GM23338 (cell line): ENCODE results near the gene ANKRD11. TPM values are rescaled to one million over a fixed set of nuclear protein-coding genes. Genes with fewer than 3 reads are reported as not detected.

ENCODE experiments used
- ATAC-seq: fragments of 200-7000 bp; cut with Tn5 transposase; 3 replicates; pipeline ENCODE4 v1.9.1; 2020
- DNase-seq: peaks from one replicate; pipeline ENCODE4 v3.0.0-alpha.2; 2015; ENCODE audit warnings: low spot score
- H2AFZ ChIP-seq: fragments of 200-600 bp; sonication (generic); 2 replicates; pipeline ENCODE4 v1.8.0; 2016; ENCODE audit warnings: antibody characterized with exemption, mild to moderate bottlenecking, moderate library complexity
- H3F3A ChIP-seq: fragments of 200-600 bp; sonication (generic); replicated peaks from 2 replicates; pipeline ENCODE4 v1.8.0; 2017; ENCODE audit warnings: antibody characterized with exemption, mixed run types, low read depth
- H3K27ac ChIP-seq: fragments of 200-600 bp; sonication (generic); 2 replicates; pipeline ENCODE4 v1.6.1; 2016; ENCODE audit warnings: low read depth
- H3K27me3 ChIP-seq: fragments of 200-600 bp; sonication (generic); 2 replicates; pipeline ENCODE4 v1.8.0; 2016; ENCODE audit warnings: mild to moderate bottlenecking, mixed run types, moderate library complexity; ENCODE audit not compliant: insufficient read depth
- H3K36me3 ChIP-seq: fragments of 200-600 bp; sonication (generic); 2 replicates; pipeline ENCODE4 v1.8.0; 2016; ENCODE audit warnings: mild to moderate bottlenecking; ENCODE audit not compliant: insufficient read depth
- H3K4me1 ChIP-seq: fragments of 200-600 bp; sonication (generic); 2 replicates; pipeline ENCODE4 v1.8.0; 2016; ENCODE audit warnings: mild to moderate bottlenecking, moderate library complexity; ENCODE audit not compliant: insufficient read depth
- H3K4me2 ChIP-seq: fragments of 200-600 bp; sonication (generic); 2 replicates; pipeline ENCODE4 v1.7.1; 2017; ENCODE audit warnings: mixed run types
- H3K4me3 ChIP-seq: fragments of 200-600 bp; sonication (generic); 2 replicates; pipeline ENCODE4 v1.6.1; 2016; ENCODE audit warnings: mixed run types
- H3K79me2 ChIP-seq: fragments of 200-600 bp; sonication (generic); replicated peaks from 2 replicates; pipeline ENCODE4 v1.8.0; 2017; ENCODE audit warnings: mild to moderate bottlenecking; ENCODE audit not compliant: insufficient read depth
- H3K9me2 ChIP-seq: fragments of 200-600 bp; sonication (generic); 2 replicates; pipeline ENCODE4 v1.8.0; 2017; ENCODE audit not compliant: insufficient read depth
- H4K20me1 ChIP-seq: fragments of 200-600 bp; sonication (generic); replicated peaks from 2 replicates; pipeline ENCODE4 v1.8.0; 2017; ENCODE audit warnings: mild to moderate bottlenecking; ENCODE audit not compliant: insufficient read depth
- H3K27ac Mint-ChIP-seq: 2 replicates; pipeline ENCODE4 v1.8.0; 2020; ENCODE audit warnings: inconsistent platforms, mild to moderate bottlenecking, moderate library complexity, mixed read lengths
- H3K27me3 Mint-ChIP-seq: 3 replicates; pipeline ENCODE4 v1.8.0; 2022; ENCODE audit warnings: low read depth, mild to moderate bottlenecking, moderate library complexity, mixed read lengths, inconsistent platforms; ENCODE audit not compliant: insufficient read depth, poor library complexity
- H3K36me3 Mint-ChIP-seq: 3 replicates; pipeline ENCODE4 v1.8.0; 2021; ENCODE audit warnings: low read depth, mild to moderate bottlenecking, inconsistent platforms, moderate library complexity, mixed read lengths
- H3K4me1 Mint-ChIP-seq: 3 replicates; pipeline ENCODE4 v1.8.0; 2020; ENCODE audit warnings: mild to moderate bottlenecking, inconsistent platforms, mixed read lengths
- H3K4me3 Mint-ChIP-seq: 3 replicates; pipeline ENCODE4 v1.8.0; 2021; ENCODE audit warnings: moderate library complexity, mild to moderate bottlenecking, inconsistent platforms, mixed read lengths
- H3K9me3 Mint-ChIP-seq: 3 replicates; pipeline ENCODE4 v1.8.0; 2020; ENCODE audit warnings: moderate library complexity, mild to moderate bottlenecking, inconsistent platforms, mixed read lengths
- CREB1 ChIP-seq: fragments of 250-450 bp; sonication (Bioruptor Pico); IDR thresholded peaks from 2 replicates; pipeline ENCODE4 v1.5.0; 2020; ENCODE audit warnings: low read depth, mild to moderate bottlenecking, moderate library complexity
- EZH2 ChIP-seq: fragments of 200-600 bp; sonication (generic); IDR thresholded peaks from one replicate; pipeline ENCODE4 v1.8.0; 2017; ENCODE audit warnings: antibody characterized with exemption, mild to moderate bottlenecking, low read depth; ENCODE audit not compliant: unreplicated experiment
- EZH2phosphoT487 ChIP-seq: fragments of 200-600 bp; sonication (generic); IDR thresholded peaks from one replicate; pipeline ENCODE4 v1.8.1; 2018; ENCODE audit warnings: antibody characterized with exemption; ENCODE audit not compliant: unreplicated experiment
- JUNB ChIP-seq: IDR thresholded peaks from one replicate; pipeline ENCODE4 v1.6.1; 2016; ENCODE audit warnings: antibody characterized with exemption; ENCODE audit not compliant: unreplicated experiment
- POLR2AphosphoS5 ChIP-seq: IDR thresholded peaks from 2 replicates; pipeline ENCODE4 v1.6.1; 2016; ENCODE audit warnings: antibody characterized with exemption, low read depth
- STAT1 ChIP-seq: IDR thresholded peaks from one replicate; pipeline ENCODE4 v1.6.1; 2016; ENCODE audit warnings: antibody characterized with exemption; ENCODE audit not compliant: unreplicated experiment
- ZNF114 ChIP-seq: fragments of 250-450 bp; sonication (Bioruptor Pico); IDR thresholded peaks from 2 replicates; pipeline ENCODE4 v1.5.0; 2020; ENCODE audit warnings: mild to moderate bottlenecking, moderate library complexity
- polyA plus RNA-seq: library from polyadenylated mRNA; unstranded; fragments of >200 nt; fragmentation: Nextera tagmentation; extraction: Ambion mirVana; gene quantifications from 2 replicates; pipeline ENCODE4 v1.2.1, GENCODE V29; 2016
- total RNA-seq: library from RNA; depleted of rRNA; stranded (reverse); fragments of >200 nt; shearing (Covaris generic); gene quantifications from 2 replicates; pipeline ENCODE4 v1.2.3, GENCODE V29; 2014
- TF ChIP-seq, protein P1 (sequence below): IDR thresholded peaks from one replicate; pipeline ENCODE4 v1.6.1; 2018; ENCODE audit warnings: antibody characterized with exemption; ENCODE audit not compliant: unreplicated experiment
- TF ChIP-seq, protein P2 (sequence below): fragments of 250-450 bp; sonication (Bioruptor Pico); IDR thresholded peaks from 2 replicates; pipeline ENCODE4 v1.5.0; 2020; ENCODE audit warnings: mild to moderate bottlenecking, moderate library complexity
- TF ChIP-seq, protein P3 (sequence below): IDR thresholded peaks from 2 replicates; pipeline ENCODE4 v1.6.1; 2016; ENCODE audit warnings: antibody characterized with exemption

Gene ANKRD11
- total and polyA plus RNA-seq, 2 experiments from 2014 or later = 130 to 159 TPM

DNA sequence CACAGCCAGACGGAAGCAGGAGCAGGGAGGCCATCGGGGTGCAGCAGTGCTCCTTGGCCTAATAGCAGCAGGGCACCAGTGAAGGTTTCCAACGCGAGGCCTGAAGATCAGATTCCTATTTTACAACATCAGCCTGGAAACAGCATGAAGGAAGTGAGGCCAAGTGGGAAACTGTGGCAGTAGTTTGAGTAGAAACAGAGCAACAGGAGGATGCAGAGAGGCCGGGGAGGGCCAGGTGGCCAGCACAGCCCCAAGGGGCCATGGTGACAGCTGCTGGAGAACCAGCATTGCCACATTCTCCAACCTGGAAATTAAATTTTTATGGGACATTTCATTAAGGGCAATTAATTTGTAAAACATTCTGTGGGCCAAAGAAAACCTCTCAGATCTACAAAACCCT, 3.4 kb upstream of the ANKRD11 start:
- H3K27ac ChIP-seq = no peak overlapping the region
- H3F3A ChIP-seq = peaks cover 3% of the 10 kb centered on the region; the same call in 1 of the 2 replicates
- no peaks in the 10 kb centered on the region for H3K27me3 ChIP-seq
- Mint-ChIP-seq H3K27ac (no peak overlapping the region), H3K4me3 (no peak overlapping the region), H3K4me1 (peaks cover 13% of the 10 kb centered on the region; the same call in 2 of the 3 replicates), H3K27me3 (peaks cover 23% of the 10 kb centered on the region), H3K36me3 (peaks cover 6% of the 10 kb centered on the region; the same call in 2 of the 3 replicates), H3K9me3 (no peaks in the 10 kb centered on the region; the same call in 1 of the 3 replicates)
- DNase-seq (no peak), ATAC-seq (no peak)
- H3K4me1 ChIP-seq = peaks cover 14% of the 10 kb centered on the region
- no peak overlapping the region for H2AFZ ChIP-seq
- no peaks in the 10 kb centered on the region for H3K36me3 ChIP-seq
- TF ChIP-seq ZNF114 (CRISPR knock-in tag) (no peak), POLR2AphosphoS5 (no peak), STAT1 (no peak), CREB1 (CRISPR knock-in tag) (no peak), EZH2phosphoT487 (no peak), EZH2 (no peak), JUNB (no peak)
- TF ChIP-seq, protein P1, sequence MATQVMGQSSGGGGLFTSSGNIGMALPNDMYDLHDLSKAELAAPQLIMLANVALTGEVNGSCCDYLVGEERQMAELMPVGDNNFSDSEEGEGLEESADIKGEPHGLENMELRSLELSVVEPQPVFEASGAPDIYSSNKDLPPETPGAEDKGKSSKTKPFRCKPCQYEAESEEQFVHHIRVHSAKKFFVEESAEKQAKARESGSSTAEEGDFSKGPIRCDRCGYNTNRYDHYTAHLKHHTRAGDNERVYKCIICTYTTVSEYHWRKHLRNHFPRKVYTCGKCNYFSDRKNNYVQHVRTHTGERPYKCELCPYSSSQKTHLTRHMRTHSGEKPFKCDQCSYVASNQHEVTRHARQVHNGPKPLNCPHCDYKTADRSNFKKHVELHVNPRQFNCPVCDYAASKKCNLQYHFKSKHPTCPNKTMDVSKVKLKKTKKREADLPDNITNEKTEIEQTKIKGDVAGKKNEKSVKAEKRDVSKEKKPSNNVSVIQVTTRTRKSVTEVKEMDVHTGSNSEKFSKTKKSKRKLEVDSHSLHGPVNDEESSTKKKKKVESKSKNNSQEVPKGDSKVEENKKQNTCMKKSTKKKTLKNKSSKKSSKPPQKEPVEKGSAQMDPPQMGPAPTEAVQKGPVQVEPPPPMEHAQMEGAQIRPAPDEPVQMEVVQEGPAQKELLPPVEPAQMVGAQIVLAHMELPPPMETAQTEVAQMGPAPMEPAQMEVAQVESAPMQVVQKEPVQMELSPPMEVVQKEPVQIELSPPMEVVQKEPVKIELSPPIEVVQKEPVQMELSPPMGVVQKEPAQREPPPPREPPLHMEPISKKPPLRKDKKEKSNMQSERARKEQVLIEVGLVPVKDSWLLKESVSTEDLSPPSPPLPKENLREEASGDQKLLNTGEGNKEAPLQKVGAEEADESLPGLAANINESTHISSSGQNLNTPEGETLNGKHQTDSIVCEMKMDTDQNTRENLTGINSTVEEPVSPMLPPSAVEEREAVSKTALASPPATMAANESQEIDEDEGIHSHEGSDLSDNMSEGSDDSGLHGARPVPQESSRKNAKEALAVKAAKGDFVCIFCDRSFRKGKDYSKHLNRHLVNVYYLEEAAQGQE = no peak
- TF ChIP-seq, protein P2, sequence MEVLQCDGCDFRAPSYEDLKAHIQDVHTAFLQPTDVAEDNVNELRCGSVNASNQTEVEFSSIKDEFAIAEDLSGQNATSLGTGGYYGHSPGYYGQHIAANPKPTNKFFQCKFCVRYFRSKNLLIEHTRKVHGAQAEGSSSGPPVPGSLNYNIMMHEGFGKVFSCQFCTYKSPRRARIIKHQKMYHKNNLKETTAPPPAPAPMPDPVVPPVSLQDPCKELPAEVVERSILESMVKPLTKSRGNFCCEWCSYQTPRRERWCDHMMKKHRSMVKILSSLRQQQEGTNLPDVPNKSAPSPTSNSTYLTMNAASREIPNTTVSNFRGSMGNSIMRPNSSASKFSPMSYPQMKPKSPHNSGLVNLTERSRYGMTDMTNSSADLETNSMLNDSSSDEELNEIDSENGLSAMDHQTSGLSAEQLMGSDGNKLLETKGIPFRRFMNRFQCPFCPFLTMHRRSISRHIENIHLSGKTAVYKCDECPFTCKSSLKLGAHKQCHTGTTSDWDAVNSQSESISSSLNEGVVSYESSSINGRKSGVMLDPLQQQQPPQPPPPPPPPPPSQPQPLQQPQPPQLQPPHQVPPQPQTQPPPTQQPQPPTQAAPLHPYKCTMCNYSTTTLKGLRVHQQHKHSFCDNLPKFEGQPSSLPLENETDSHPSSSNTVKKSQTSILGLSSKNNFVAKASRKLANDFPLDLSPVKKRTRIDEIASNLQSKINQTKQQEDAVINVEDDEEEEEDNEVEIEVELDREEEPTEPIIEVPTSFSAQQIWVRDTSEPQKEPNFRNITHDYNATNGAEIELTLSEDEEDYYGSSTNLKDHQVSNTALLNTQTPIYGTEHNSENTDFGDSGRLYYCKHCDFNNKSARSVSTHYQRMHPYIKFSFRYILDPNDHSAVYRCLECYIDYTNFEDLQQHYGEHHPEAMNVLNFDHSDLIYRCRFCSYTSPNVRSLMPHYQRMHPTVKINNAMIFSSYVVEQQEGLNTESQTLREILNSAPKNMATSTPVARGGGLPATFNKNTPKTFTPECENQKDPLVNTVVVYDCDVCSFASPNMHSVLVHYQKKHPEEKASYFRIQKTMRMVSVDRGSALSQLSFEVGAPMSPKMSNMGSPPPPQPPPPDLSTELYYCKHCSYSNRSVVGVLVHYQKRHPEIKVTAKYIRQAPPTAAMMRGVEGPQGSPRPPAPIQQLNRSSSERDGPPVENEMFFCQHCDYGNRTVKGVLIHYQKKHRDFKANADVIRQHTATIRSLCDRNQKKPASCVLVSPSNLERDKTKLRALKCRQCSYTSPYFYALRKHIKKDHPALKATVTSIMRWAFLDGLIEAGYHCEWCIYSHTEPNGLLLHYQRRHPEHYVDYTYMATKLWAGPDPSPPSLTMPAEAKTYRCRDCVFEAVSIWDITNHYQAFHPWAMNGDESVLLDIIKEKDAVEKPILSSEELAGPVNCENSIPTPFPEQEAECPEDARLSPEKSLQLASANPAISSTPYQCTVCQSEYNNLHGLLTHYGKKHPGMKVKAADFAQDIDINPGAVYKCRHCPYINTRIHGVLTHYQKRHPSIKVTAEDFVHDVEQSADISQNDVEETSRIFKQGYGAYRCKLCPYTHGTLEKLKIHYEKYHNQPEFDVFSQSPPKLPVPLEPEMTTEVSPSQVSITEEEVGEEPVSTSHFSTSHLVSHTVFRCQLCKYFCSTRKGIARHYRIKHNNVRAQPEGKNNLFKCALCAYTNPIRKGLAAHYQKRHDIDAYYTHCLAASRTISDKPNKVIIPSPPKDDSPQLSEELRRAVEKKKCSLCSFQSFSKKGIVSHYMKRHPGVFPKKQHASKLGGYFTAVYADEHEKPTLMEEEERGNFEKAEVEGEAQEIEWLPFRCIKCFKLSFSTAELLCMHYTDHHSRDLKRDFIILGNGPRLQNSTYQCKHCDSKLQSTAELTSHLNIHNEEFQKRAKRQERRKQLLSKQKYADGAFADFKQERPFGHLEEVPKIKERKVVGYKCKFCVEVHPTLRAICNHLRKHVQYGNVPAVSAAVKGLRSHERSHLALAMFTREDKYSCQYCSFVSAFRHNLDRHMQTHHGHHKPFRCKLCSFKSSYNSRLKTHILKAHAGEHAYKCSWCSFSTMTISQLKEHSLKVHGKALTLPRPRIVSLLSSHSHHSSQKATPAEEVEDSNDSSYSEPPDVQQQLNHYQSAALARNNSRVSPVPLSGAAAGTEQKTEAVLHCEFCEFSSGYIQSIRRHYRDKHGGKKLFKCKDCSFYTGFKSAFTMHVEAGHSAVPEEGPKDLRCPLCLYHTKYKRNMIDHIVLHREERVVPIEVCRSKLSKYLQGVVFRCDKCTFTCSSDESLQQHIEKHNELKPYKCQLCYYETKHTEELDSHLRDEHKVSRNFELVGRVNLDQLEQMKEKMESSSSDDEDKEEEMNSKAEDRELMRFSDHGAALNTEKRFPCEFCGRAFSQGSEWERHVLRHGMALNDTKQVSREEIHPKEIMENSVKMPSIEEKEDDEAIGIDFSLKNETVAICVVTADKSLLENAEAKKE (CRISPR knock-in tag) = no peak
- TF ChIP-seq, protein P3, sequence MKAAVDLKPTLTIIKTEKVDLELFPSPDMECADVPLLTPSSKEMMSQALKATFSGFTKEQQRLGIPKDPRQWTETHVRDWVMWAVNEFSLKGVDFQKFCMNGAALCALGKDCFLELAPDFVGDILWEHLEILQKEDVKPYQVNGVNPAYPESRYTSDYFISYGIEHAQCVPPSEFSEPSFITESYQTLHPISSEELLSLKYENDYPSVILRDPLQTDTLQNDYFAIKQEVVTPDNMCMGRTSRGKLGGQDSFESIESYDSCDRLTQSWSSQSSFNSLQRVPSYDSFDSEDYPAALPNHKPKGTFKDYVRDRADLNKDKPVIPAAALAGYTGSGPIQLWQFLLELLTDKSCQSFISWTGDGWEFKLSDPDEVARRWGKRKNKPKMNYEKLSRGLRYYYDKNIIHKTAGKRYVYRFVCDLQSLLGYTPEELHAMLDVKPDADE = no peak
- peaks cover 9% of the 10 kb centered on the region for H4K20me1 ChIP-seq
- peaks cover 22% of the 10 kb centered on the region for H3K79me2 ChIP-seq
- no peak overlapping the region for H3K4me3 ChIP-seq
- no peaks in the 10 kb centered on the region for H3K9me2 ChIP-seq
- no peak overlapping the region for H3K4me2 ChIP-seq
